ENCODE data around the gene SMARCA2.

The SMARCA2 gene

GRCh38 chr9:2106666-2107065 lies 91.5 kb downstream of the SMARCA2 start:
- H3K27me3 ChIP-seq (ENCODE audit: insufficient read depth, insufficient read length), result no peaks in the 10 kb centered on the region
- no peak overlapping the region for H3K9ac ChIP-seq (ENCODE audit: insufficient read length, low read depth)
- TF ChIP-seq SUZ12 (IDR thresholded peaks at IDR 0.05; ENCODE audit: extremely low read depth, insufficient read depth, insufficient read length) (no peak), YY1 (IDR thresholded peaks at IDR 0.05; ENCODE audit: insufficient read depth, insufficient read length) (no peak), ZNF274 (IDR thresholded peaks at IDR 0.05; ENCODE audit: low read depth, low read length) (no peak)
- no peak overlapping the region for H3K4me3 ChIP-seq (ENCODE audit: insufficient read length, low read depth)
- no peaks in the 10 kb centered on the region for H3K36me3 ChIP-seq (ENCODE audit: insufficient read depth, insufficient read length, low read length)
- H3K9me3 ChIP-seq (ENCODE audit: insufficient read depth, low read length), result no peaks in the 10 kb centered on the region
- no peak for DNase-seq (ENCODE audit: low read depth, low spot score)
- no peaks in the 10 kb centered on the region for H3K4me1 ChIP-seq (ENCODE audit: insufficient read depth, insufficient read length)

DNA sequence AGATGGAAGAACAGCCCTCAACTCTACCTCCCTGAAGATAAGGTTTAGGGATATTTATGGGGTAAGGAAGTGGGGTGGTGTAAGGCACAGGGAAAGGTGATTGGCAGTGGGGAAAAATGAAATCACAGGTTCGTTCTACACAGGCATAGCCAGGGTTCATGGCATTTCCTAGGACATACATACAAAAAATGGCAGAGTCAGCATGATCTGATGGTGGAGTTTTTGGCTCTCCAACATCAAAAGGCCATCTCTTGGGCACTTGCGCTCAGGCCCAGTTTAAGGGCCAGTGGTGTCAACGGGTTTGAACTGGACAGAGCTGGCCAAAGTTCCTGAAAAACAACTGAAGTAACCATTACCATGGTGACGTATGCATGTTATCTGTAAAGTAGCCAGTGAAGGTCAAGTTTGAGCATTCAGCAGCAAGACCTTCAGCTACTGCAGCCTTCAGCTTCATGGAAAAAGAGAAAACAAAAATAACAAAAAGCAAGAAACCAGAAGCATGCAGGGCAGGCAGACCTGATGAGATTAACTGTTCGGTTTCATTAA lies 92.8 kb downstream of the SMARCA2 start:
- no peak for TF ChIP-seq YY1 (IDR thresholded peaks at IDR 0.05; ENCODE audit: insufficient read depth, insufficient read length)
- no peak for TF ChIP-seq ZNF274 (IDR thresholded peaks at IDR 0.05; ENCODE audit: low read depth, low read length)
- no peak for TF ChIP-seq SUZ12 (IDR thresholded peaks at IDR 0.05; ENCODE audit: extremely low read depth, insufficient read depth, insufficient read length)
- no peaks in the 10 kb centered on the region for H3K27me3 ChIP-seq (ENCODE audit: insufficient read depth, insufficient read length)
- no peak overlapping the region for H3K9ac ChIP-seq (ENCODE audit: insufficient read length, low read depth)
- H3K36me3 ChIP-seq (ENCODE audit: insufficient read depth, insufficient read length, low read length), result no peaks in the 10 kb centered on the region
- DNase-seq (ENCODE audit: low read depth, low spot score), result no peak
- no peak overlapping the region for H3K4me3 ChIP-seq (ENCODE audit: insufficient read length, low read depth)
- H3K9me3 ChIP-seq (ENCODE audit: insufficient read depth, low read length), result no peaks in the 10 kb centered on the region
- H3K4me1 ChIP-seq (ENCODE audit: insufficient read depth, insufficient read length), result no peaks in the 10 kb centered on the region

GRCh38 chr9:2109069-2109650 lies 94.0 kb downstream of the SMARCA2 start:
- H3K36me3 ChIP-seq (ENCODE audit: insufficient read depth, insufficient read length, low read length), result no peaks in the 10 kb centered on the region
- H3K4me3 ChIP-seq (ENCODE audit: insufficient read length, low read depth), result no peak overlapping the region

DNA sequence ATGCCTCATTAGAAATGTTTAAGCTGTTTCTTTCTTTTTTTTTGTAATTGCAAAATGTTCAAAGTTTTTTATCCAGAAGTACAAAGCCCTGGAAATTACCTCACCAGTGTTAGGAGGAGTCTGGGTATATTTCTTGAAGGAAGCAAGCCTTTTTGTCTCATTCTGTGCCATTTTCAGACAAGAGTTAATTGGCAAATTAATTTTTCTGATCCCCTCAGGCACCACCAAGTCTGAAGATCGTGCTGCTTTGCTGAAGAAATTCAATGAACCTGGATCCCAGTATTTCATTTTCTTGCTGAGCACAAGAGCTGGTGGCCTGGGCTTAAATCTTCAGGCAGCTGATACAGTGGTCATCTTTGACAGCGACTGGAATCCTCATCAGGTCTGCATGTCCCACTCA lies 94.9 kb downstream of the SMARCA2 start:
- no peaks in the 10 kb centered on the region for H3K9me3 ChIP-seq (ENCODE audit: insufficient read depth, low read length)
- no peaks in the 10 kb centered on the region for H3K4me1 ChIP-seq (ENCODE audit: insufficient read depth, insufficient read length)
- no peaks in the 10 kb centered on the region for H3K27me3 ChIP-seq (ENCODE audit: insufficient read depth, insufficient read length)
- H3K9ac ChIP-seq (ENCODE audit: insufficient read length, low read depth), result no peak overlapping the region
- H3K36me3 ChIP-seq (ENCODE audit: insufficient read depth, insufficient read length, low read length), result no peaks in the 10 kb centered on the region
- TF ChIP-seq YY1 (IDR thresholded peaks at IDR 0.05; ENCODE audit: insufficient read depth, insufficient read length), result no peak
- TF ChIP-seq SUZ12 (IDR thresholded peaks at IDR 0.05; ENCODE audit: extremely low read depth, insufficient read depth, insufficient read length), result no peak
- no peak for DNase-seq (ENCODE audit: low read depth, low spot score)
- no peak overlapping the region for H3K4me3 ChIP-seq (ENCODE audit: insufficient read length, low read depth)

More at GRCh38 chr9:2109069-2109650, 94.0 kb downstream of the SMARCA2 start:
- H3K9me3 ChIP-seq (ENCODE audit: insufficient read depth, low read length), result no peaks in the 10 kb centered on the region
- H3K4me1 ChIP-seq (ENCODE audit: insufficient read depth, insufficient read length), result no peaks in the 10 kb centered on the region
- no peak for TF ChIP-seq SUZ12 (IDR thresholded peaks at IDR 0.05; ENCODE audit: extremely low read depth, insufficient read depth, insufficient read length)
- TF ChIP-seq ZNF274 (IDR thresholded peaks at IDR 0.05; ENCODE audit: low read depth, low read length), result no peak
- TF ChIP-seq YY1 (IDR thresholded peaks at IDR 0.05; ENCODE audit: insufficient read depth, insufficient read length), result no peak
- no peak overlapping the region for H3K9ac ChIP-seq (ENCODE audit: insufficient read length, low read depth)
- no peak for DNase-seq (ENCODE audit: low read depth, low spot score)
- H3K27me3 ChIP-seq (ENCODE audit: insufficient read depth, insufficient read length), result no peaks in the 10 kb centered on the region

- DNase-seq (ENCODE audit: low read depth, low spot score), result peak; percentile 35
- TF ChIP-seq YY1 (IDR thresholded peaks at IDR 0.05; ENCODE audit: insufficient read depth, insufficient read length), result no peak
- TF ChIP-seq ZNF274 (IDR thresholded peaks at IDR 0.05; ENCODE audit: low read depth, low read length), result no peak
- no peak for TF ChIP-seq SUZ12 (IDR thresholded peaks at IDR 0.05; ENCODE audit: extremely low read depth, insufficient read depth, insufficient read length)
- no peaks in the 10 kb centered on the region for H3K4me1 ChIP-seq (ENCODE audit: insufficient read depth, insufficient read length)
- H3K4me3 ChIP-seq (ENCODE audit: insufficient read length, low read depth), result no peak overlapping the region
- H3K36me3 ChIP-seq (ENCODE audit: insufficient read depth, insufficient read length, low read length), result no peaks in the 10 kb centered on the region
- H3K27me3 ChIP-seq (ENCODE audit: insufficient read depth, insufficient read length), result no peaks in the 10 kb centered on the region
- no peak overlapping the region for H3K9ac ChIP-seq (ENCODE audit: insufficient read length, low read depth)
- no peaks in the 10 kb centered on the region; the same call in 1 of the 2 replicates for H3K9me3 ChIP-seq (ENCODE audit: insufficient read depth, low read length)
These were observed 100.9 kb downstream of the SMARCA2 start for GRCh38 chr9:2116073-2116472.

- H3K36me3 ChIP-seq (ENCODE audit: insufficient read depth, insufficient read length, low read length), result no peaks in the 10 kb centered on the region
- no peaks in the 10 kb centered on the region; the same call in 1 of the 2 replicates for H3K9me3 ChIP-seq (ENCODE audit: insufficient read depth, low read length)
- no peak for TF ChIP-seq YY1 (IDR thresholded peaks at IDR 0.05; ENCODE audit: insufficient read depth, insufficient read length)
- TF ChIP-seq ZNF274 (IDR thresholded peaks at IDR 0.05; ENCODE audit: low read depth, low read length), result no peak
- TF ChIP-seq SUZ12 (IDR thresholded peaks at IDR 0.05; ENCODE audit: extremely low read depth, insufficient read depth, insufficient read length), result no peak
- no peaks in the 10 kb centered on the region for H3K4me1 ChIP-seq (ENCODE audit: insufficient read depth, insufficient read length)
- H3K9ac ChIP-seq (ENCODE audit: insufficient read length, low read depth), result no peak overlapping the region
- no peak overlapping the region for H3K4me3 ChIP-seq (ENCODE audit: insufficient read length, low read depth)
- H3K27me3 ChIP-seq (ENCODE audit: insufficient read depth, insufficient read length), result no peaks in the 10 kb centered on the region
- DNase-seq (ENCODE audit: low read depth, low spot score), result no peak
These were observed 102.4 kb downstream of the SMARCA2 start for GRCh38 chr9:2117527-2117926.

GRCh38 chr9:2119566-2119965 lies 104.4 kb downstream of the SMARCA2 start:
- no peaks in the 10 kb centered on the region for H3K36me3 ChIP-seq (ENCODE audit: insufficient read depth, insufficient read length, low read length)
- no peaks in the 10 kb centered on the region for H3K27me3 ChIP-seq (ENCODE audit: insufficient read depth, insufficient read length)
- H3K4me1 ChIP-seq (ENCODE audit: insufficient read depth, insufficient read length), result no peaks in the 10 kb centered on the region
- H3K4me3 ChIP-seq (ENCODE audit: insufficient read length, low read depth), result no peak overlapping the region
- TF ChIP-seq SUZ12 (IDR thresholded peaks at IDR 0.05; ENCODE audit: extremely low read depth, insufficient read depth, insufficient read length) (no peak), ZNF274 (IDR thresholded peaks at IDR 0.05; ENCODE audit: low read depth, low read length) (no peak), YY1 (IDR thresholded peaks at IDR 0.05; ENCODE audit: insufficient read depth, insufficient read length) (no peak)
- H3K9me3 ChIP-seq (ENCODE audit: insufficient read depth, low read length), result no peaks in the 10 kb centered on the region; the same call in 1 of the 2 replicates
- no peak for DNase-seq (ENCODE audit: low read depth, low spot score)
- H3K9ac ChIP-seq (ENCODE audit: insufficient read length, low read depth), result no peak overlapping the region
